Body of pancreas (tissue), 4 donors: ENCODE measurements around the gene AKR1C8.

Source experiments
- CTCF ChIP-seq, 7 experiments: fragments of 450-650 bp in 4 of 7; fragments of 200-600 bp in 3 of 7; sonication (generic) in 3 of 7; IDR thresholded peaks; one replicate each; pipeline ENCODE4 v1.5.1; 2016 to 2019; ENCODE audit warnings: antibody characterized with exemption in 7 of 7
- POLR2A ChIP-seq, 3 donors: fragments of 450-650 bp; IDR thresholded peaks; one replicate each; pipeline ENCODE4 v1.6.1; 2016; ENCODE audit warnings: antibody characterized with exemption in 3 of 3, mild to moderate bottlenecking in 2 of 3

DNA sequence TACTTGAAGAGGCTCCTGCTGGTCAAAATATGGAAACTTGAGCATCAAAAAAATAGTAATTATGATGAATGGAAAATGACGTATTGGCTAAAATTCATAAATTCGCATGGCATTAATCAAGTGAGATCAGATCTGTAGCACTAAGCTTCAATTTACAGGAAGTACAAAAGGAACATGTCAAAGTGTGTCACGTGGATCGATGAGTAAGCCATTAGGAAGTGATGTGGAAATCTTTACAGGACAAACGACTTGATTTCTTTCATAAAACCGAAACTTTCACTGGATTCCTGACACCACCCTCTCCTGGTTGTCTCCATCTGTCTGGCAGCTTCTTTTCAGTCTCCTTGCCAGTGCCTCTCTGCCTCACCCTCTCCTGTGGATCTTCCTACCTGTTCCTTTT lies 25.8 kb downstream of the AKR1C8 start:
- TF ChIP-seq CTCF (IDR thresholded peaks at IDR 0.05) (no peak), POLR2A (IDR thresholded peaks at IDR 0.05) (no peak)
